Measurements from ENCODE around the gene SSH2.

Gene SSH2

DNA sequence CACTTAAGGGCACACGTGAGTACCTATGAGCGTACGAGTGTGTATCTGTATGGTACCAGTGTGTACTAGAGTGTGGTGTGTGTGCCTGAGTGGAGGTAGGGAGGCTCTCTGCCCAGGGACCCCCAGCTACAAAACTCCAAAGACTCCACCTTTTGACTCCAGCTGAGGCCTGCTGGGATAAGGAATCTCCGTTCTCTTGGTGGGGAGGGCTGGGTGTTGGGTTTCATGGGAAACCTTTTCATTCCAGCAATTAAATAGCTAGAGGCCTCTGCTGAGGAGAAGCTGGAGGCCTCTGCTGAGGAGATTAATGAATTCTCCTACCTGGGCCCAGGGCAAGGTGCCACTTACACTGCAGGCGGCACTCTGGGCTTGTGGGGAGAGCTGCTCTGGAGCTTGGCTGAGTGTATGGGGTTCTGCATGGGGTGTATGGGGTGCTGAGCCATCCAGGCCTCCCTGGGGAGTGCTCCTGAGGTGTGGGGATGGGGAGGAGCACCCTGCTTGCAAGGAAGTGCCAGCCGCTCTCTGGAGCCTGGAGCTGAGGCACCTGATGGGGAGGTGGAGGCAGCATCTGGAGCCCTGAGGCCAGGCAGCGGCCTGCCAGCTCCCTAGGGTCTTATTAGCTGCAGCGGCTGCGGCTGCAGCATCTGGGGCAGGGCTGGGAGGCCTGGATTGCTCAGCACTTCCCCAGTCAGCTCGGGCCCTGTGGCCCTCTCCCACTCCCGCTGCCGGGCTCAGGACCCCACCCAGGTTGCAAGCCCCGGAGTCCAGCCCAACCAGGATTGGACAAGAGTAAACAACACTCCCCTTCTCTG is 332.5 kb downstream of the SSH2 start (continued):
- no peak for TF ChIP-seq ZNF501 (tag by site-specific recombination; IDR thresholded peaks at IDR 0.05)
- no peak for TF ChIP-seq ZNF707 (tag by site-specific recombination; IDR thresholded peaks at IDR 0.05)
- no peak for TF ChIP-seq ZNF157 (tag by site-specific recombination; IDR thresholded peaks at IDR 0.05)
- no peak for TF ChIP-seq ZNF37A (tag by site-specific recombination; IDR thresholded peaks at IDR 0.05)
- TF ChIP-seq EGR2 (tag by site-specific recombination; IDR thresholded peaks at IDR 0.05; ENCODE audit: low read depth), result no peak
- TF ChIP-seq, protein P1, sequence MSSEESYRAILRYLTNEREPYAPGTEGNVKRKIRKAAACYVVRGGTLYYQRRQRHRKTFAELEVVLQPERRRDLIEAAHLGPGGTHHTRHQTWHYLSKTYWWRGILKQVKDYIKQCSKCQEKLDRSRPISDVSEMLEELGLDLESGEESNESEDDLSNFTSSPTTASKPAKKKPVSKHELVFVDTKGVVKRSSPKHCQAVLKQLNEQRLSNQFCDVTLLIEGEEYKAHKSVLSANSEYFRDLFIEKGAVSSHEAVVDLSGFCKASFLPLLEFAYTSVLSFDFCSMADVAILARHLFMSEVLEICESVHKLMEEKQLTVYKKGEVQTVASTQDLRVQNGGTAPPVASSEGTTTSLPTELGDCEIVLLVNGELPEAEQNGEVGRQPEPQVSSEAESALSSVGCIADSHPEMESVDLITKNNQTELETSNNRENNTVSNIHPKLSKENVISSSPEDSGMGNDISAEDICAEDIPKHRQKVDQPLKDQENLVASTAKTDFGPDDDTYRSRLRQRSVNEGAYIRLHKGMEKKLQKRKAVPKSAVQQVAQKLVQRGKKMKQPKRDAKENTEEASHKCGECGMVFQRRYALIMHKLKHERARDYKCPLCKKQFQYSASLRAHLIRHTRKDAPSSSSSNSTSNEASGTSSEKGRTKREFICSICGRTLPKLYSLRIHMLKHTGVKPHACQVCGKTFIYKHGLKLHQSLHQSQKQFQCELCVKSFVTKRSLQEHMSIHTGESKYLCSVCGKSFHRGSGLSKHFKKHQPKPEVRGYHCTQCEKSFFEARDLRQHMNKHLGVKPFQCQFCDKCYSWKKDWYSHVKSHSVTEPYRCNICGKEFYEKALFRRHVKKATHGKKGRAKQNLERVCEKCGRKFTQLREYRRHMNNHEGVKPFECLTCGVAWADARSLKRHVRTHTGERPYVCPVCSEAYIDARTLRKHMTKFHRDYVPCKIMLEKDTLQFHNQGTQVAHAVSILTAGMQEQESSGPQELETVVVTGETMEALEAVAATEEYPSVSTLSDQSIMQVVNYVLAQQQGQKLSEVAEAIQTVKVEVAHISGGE (tag by site-specific recombination; conservative IDR thresholded peaks at IDR 0.05; ENCODE audit: low read depth), result no peak
- TF ChIP-seq, protein P2, sequence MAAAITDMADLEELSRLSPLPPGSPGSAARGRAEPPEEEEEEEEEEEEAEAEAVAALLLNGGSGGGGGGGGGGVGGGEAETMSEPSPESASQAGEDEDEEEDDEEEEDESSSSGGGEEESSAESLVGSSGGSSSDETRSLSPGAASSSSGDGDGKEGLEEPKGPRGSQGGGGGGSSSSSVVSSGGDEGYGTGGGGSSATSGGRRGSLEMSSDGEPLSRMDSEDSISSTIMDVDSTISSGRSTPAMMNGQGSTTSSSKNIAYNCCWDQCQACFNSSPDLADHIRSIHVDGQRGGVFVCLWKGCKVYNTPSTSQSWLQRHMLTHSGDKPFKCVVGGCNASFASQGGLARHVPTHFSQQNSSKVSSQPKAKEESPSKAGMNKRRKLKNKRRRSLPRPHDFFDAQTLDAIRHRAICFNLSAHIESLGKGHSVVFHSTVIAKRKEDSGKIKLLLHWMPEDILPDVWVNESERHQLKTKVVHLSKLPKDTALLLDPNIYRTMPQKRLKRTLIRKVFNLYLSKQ (tag by site-specific recombination; IDR thresholded peaks at IDR 0.05; ENCODE audit: borderline replicate concordance), result no peak
- TF ChIP-seq ZNF664 (tag by site-specific recombination; IDR thresholded peaks at IDR 0.05), result no peak
- no peak for TF ChIP-seq RBAK (tag by site-specific recombination; IDR thresholded peaks at IDR 0.05)
- TF ChIP-seq, protein P3, sequence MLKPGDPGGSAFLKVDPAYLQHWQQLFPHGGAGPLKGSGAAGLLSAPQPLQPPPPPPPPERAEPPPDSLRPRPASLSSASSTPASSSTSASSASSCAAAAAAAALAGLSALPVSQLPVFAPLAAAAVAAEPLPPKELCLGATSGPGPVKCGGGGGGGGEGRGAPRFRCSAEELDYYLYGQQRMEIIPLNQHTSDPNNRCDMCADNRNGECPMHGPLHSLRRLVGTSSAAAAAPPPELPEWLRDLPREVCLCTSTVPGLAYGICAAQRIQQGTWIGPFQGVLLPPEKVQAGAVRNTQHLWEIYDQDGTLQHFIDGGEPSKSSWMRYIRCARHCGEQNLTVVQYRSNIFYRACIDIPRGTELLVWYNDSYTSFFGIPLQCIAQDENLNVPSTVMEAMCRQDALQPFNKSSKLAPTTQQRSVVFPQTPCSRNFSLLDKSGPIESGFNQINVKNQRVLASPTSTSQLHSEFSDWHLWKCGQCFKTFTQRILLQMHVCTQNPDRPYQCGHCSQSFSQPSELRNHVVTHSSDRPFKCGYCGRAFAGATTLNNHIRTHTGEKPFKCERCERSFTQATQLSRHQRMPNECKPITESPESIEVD (tag by site-specific recombination; IDR thresholded peaks at IDR 0.05), result 0 out of 2 replicates have a peak, but pooled peaks have one; percentile 11
- TF ChIP-seq ZNF223 (tag by site-specific recombination; IDR thresholded peaks at IDR 0.05), result no peak
- TF ChIP-seq, protein P4, sequence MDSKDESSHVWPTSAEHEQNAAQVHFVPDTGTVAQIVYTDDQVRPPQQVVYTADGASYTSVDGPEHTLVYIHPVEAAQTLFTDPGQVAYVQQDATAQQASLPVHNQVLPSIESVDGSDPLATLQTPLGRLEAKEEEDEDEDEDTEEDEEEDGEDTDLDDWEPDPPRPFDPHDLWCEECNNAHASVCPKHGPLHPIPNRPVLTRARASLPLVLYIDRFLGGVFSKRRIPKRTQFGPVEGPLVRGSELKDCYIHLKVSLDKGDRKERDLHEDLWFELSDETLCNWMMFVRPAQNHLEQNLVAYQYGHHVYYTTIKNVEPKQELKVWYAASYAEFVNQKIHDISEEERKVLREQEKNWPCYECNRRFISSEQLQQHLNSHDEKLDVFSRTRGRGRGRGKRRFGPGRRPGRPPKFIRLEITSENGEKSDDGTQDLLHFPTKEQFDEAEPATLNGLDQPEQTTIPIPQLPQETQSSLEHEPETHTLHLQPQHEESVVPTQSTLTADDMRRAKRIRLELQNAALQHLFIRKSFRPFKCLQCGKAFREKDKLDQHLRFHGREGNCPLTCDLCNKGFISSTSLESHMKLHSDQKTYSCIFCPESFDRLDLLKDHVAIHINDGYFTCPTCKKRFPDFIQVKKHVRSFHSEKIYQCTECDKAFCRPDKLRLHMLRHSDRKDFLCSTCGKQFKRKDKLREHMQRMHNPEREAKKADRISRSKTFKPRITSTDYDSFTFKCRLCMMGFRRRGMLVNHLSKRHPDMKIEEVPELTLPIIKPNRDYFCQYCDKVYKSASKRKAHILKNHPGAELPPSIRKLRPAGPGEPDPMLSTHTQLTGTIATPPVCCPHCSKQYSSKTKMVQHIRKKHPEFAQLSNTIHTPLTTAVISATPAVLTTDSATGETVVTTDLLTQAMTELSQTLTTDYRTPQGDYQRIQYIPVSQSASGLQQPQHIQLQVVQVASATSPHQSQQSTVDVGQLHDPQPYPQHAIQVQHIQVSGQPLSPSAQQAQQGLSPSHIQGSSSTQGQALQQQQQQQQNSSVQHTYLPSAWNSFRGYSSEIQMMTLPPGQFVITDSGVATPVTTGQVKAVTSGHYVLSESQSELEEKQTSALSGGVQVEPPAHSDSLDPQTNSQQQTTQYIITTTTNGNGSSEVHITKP (tag by site-specific recombination; IDR thresholded peaks at IDR 0.05), result peak; percentile 57; the same call in 1 of the 2 replicates
- no peak for TF ChIP-seq MEIS1 (CRISPR knock-in tag; IDR thresholded peaks at IDR 0.05; ENCODE audit: borderline replicate concordance)
- no peak for TF ChIP-seq SALL2 (tag by site-specific recombination; IDR thresholded peaks at IDR 0.05; ENCODE audit: borderline replicate concordance)
- TF ChIP-seq, protein P5, sequence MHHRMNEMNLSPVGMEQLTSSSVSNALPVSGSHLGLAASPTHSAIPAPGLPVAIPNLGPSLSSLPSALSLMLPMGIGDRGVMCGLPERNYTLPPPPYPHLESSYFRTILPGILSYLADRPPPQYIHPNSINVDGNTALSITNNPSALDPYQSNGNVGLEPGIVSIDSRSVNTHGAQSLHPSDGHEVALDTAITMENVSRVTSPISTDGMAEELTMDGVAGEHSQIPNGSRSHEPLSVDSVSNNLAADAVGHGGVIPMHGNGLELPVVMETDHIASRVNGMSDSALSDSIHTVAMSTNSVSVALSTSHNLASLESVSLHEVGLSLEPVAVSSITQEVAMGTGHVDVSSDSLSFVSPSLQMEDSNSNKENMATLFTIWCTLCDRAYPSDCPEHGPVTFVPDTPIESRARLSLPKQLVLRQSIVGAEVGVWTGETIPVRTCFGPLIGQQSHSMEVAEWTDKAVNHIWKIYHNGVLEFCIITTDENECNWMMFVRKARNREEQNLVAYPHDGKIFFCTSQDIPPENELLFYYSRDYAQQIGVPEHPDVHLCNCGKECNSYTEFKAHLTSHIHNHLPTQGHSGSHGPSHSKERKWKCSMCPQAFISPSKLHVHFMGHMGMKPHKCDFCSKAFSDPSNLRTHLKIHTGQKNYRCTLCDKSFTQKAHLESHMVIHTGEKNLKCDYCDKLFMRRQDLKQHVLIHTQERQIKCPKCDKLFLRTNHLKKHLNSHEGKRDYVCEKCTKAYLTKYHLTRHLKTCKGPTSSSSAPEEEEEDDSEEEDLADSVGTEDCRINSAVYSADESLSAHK (tag by site-specific recombination; IDR thresholded peaks at IDR 0.05), result no peak
- 0 out of 2 replicates have a peak, but pooled peaks have one; percentile 15 for TF ChIP-seq ZNF596 (tag by site-specific recombination; IDR thresholded peaks at IDR 0.05)
- TF ChIP-seq ZNF341 (tag by site-specific recombination; IDR thresholded peaks at IDR 0.05; ENCODE audit: low read depth), result peak; percentile 71
- TF ChIP-seq ZNF24 (tag by site-specific recombination; IDR thresholded peaks at IDR 0.05), result no peak
- no peak for TF ChIP-seq KLF8 (tag by site-specific recombination; IDR thresholded peaks at IDR 0.05)
- TF ChIP-seq ZBTB21 (tag by site-specific recombination; IDR thresholded peaks at IDR 0.05), result no peak
- TF ChIP-seq, protein P6, sequence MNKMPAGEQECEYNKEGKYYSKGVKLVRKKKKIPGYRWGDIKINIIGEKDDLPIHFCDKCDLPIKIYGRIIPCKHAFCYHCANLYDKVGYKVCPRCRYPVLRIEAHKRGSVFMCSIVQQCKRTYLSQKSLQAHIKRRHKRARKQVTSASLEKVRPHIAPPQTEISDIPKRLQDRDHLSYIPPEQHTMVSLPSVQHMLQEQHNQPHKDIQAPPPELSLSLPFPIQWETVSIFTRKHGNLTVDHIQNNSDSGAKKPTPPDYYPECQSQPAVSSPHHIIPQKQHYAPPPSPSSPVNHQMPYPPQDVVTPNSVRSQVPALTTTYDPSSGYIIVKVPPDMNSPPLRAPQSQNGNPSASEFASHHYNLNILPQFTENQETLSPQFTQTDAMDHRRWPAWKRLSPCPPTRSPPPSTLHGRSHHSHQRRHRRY (tag by site-specific recombination; IDR thresholded peaks at IDR 0.05), result no peak
- no peak for TF ChIP-seq GLI2 (tag by site-specific recombination; IDR thresholded peaks at IDR 0.05; ENCODE audit: borderline replicate concordance, low read depth)
- no peak for TF ChIP-seq HOXC10 (CRISPR knock-in tag; IDR thresholded peaks at IDR 0.05)
- TF ChIP-seq ZNF660 (tag by site-specific recombination; IDR thresholded peaks at IDR 0.05), result no peak
- TF ChIP-seq SETDB1 (IDR thresholded peaks at IDR 0.05; ENCODE audit: insufficient read length, low read length), result no peak
- no peak for TF ChIP-seq ZNF530 (tag by site-specific recombination; IDR thresholded peaks at IDR 0.05; ENCODE audit: low read depth)

Data from HEK293 (cell line).